GM21737 (cell line): ENCODE measurements around the gene PRDM12.
"Not testable (repeated sequence)": the region's sequence is repeated elsewhere in the genome, so short reads cannot be mapped to it uniquely, and the experiment has no call there.

Source experiments
- ATAC-seq: cut with Tn5 transposase; IDR thresholded peaks from one replicate; pipeline ENCODE4 v1.9.1; 2021; ENCODE audit warnings: mild to moderate bottlenecking, moderate library complexity; ENCODE audit not compliant: unreplicated experiment

Gene PRDM12

GRCh38 chr9:130663258-130663976, 977 bp upstream of the PRDM12 start:
- no peak for ATAC-seq

GRCh38 chr9:130663977-130664250, 480 bp upstream of the PRDM12 start:
- no peak for ATAC-seq

- no peak for ATAC-seq
Measured at GRCh38 chr9:130665029-130665430, 636 bp downstream of the PRDM12 start.

GRCh38 chr9:130665431-130666392, 1.3 kb downstream of the PRDM12 start:
- ATAC-seq = no peak

GRCh38 chr9:130666393-130667119, 2.2 kb downstream of the PRDM12 start:
- no peak for ATAC-seq

- no peak for ATAC-seq
Measured at GRCh38 chr9:130667120-130667435, 2.7 kb downstream of the PRDM12 start.

GRCh38 chr9:130668196-130668595, 3.8 kb downstream of the PRDM12 start:
- no peak for ATAC-seq

- no peak for ATAC-seq
Measured at GRCh38 chr9:130668659-130669058, 4.3 kb downstream of the PRDM12 start.

- no peak for ATAC-seq
Measured at GRCh38 chr9:130669965-130670364, 5.6 kb downstream of the PRDM12 start.

- no peak for ATAC-seq
Measured at GRCh38 chr9:130670644-130671043, 6.2 kb downstream of the PRDM12 start.

GRCh38 chr9:130672466-130672865, 8.1 kb downstream of the PRDM12 start:
- ATAC-seq = no peak

GRCh38 chr9:130672933-130673615, 8.7 kb downstream of the PRDM12 start:
- no peak for ATAC-seq

- no peak for ATAC-seq
Measured at GRCh38 chr9:130675396-130675795, 11.0 kb downstream of the PRDM12 start.

GRCh38 chr9:130677252-130677651, 12.9 kb downstream of the PRDM12 start:
- no peak for ATAC-seq

GRCh38 chr9:130680836-130681768, 16.7 kb downstream of the PRDM12 start:
- ATAC-seq = no peak

- ATAC-seq = no peak
Measured at GRCh38 chr9:130681769-130682420, 17.5 kb downstream of the PRDM12 start.

- no peak for ATAC-seq
Measured at GRCh38 chr9:130682421-130683121, 18.2 kb downstream of the PRDM12 start.

GRCh38 chr9:130685104-130685503, 20.7 kb downstream of the PRDM12 start:
- no peak for ATAC-seq

GRCh38 chr9:130685945-130686344, 21.6 kb downstream of the PRDM12 start:
- not testable (repeated sequence) for ATAC-seq
